Left renal pelvis (tissue), 4 donors: ENCODE data around the gene HDDC3. TPM values are rescaled to one million over a fixed set of nuclear protein-coding genes. Genes with fewer than 3 reads are reported as not detected.
"Not testable (repeated sequence)": the region's sequence is repeated elsewhere in the genome, so short reads cannot be mapped to it uniquely, and the experiment has no call there.

ENCODE experiments used
- DNase-seq, 4 donors: peaks; one replicate each; pipeline ENCODE4 v3.0.0-alpha.2; 2013; ENCODE audit warnings: low read depth in 4 of 4, low spot score in 3 of 4
- polyA plus RNA-seq, 4 donors: library from polyadenylated mRNA; unstranded; fragments of 120-200 nt; gene quantifications; one replicate each; pipeline ENCODE4 v1.2.1, GENCODE V29; 2013; ENCODE audit not compliant: insufficient read length in 4 of 4

The HDDC3 gene
- polyA plus RNA-seq, 4 donors: 9.9 to 16.4 (median 15.2) TPM

GRCh38 chr15:90911906-90912769, 20.2 kb downstream of the HDDC3 start:
- no peak for DNase-seq

- no peak for DNase-seq
These were observed 21.1 kb downstream of the HDDC3 start for GRCh38 chr15:90911302-90911623.

- DNase-seq: no peak
These were observed 21.7 kb downstream of the HDDC3 start for GRCh38 chr15:90910441-90911301.

- no peak for DNase-seq
These were observed 22.4 kb downstream of the HDDC3 start for GRCh38 chr15:90909976-90910375.

- DNase-seq: not testable (repeated sequence)
These were observed 22.9 kb downstream of the HDDC3 start for GRCh38 chr15:90909449-90909848.

- DNase-seq: no peak
These were observed 24.4 kb downstream of the HDDC3 start for GRCh38 chr15:90907838-90908507.

GRCh38 chr15:90907051-90907660, 25.2 kb downstream of the HDDC3 start:
- DNase-seq: no peak

GRCh38 chr15:90906181-90906849, 26.0 kb downstream of the HDDC3 start:
- no peak for DNase-seq

- no peak for DNase-seq
These were observed 26.8 kb downstream of the HDDC3 start for GRCh38 chr15:90905306-90906180.

- DNase-seq: no peak
These were observed 27.6 kb downstream of the HDDC3 start for GRCh38 chr15:90904746-90905145.

GRCh38 chr15:90903733-90904536, 28.4 kb downstream of the HDDC3 start:
- no peak for DNase-seq

GRCh38 chr15:90902840-90903732, 29.3 kb downstream of the HDDC3 start, which contains the start of gene MAN2A2:
TSS of gene MAN2A2 (plus strand) at chr15:90903302. CDS start at chr15:90904208, 906 bp downstream.
- no peak for DNase-seq

- peak in 3 of 4 donors; percentile 67 to 71 (median 68) for DNase-seq
These were observed 30.1 kb downstream of the HDDC3 start for GRCh38 chr15:90902040-90902839.

GRCh38 chr15:90901175-90902039, 30.9 kb downstream of the HDDC3 start:
- DNase-seq: no peak

- not testable (repeated sequence) for DNase-seq
These were observed 35.2 kb downstream of the HDDC3 start for GRCh38 chr15:90897131-90897655.
